Measurements from ENCODE around the gene TMEM214.
A peak's percentile ranks its signal among the peaks of the same experiment; 100 is the strongest.
"Not testable (repeated sequence)": the region's sequence is repeated elsewhere in the genome, so short reads cannot be mapped to it uniquely, and the experiment has no call there.

The TMEM214 gene

DNA sequence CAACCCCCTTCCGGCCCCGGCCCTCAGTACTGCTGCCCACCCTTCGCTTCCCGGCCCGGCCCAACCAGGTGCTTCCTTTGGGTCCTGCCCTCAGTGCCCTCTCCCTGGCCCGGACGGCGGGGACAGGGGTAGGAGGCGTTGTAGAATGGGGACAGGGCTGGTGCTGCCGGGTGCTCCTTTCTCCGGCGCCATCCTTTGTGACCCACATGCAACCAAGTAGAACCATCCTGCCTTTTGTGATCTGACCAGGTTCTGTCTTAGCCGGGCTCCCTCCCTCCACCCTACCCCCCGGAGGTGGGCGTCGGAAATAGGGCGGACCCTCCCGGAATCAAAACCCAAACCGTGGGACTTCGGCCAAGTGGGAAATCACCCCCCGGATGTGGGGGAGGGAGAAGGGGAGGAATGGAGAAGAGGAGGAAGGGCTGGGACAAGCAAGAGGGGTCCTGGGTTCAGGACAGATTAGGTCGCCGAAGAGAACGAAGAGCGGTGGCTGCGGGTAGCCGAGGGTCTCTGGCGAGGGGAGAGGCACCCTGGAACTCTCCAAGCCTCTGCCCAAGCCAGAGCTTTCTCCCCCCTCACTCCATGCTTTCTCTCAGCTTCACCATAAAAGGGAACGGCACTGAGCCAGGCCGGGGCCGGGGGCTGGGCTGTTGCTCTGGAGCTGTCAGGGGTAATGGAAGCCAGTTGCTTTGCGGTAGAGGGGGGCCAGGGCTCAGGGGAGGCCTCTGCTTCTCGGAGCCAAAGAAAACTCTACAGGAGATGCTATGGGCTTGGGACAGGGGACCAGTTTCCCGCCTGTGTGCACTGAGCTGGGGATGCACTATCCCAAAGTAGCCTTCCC is 39.4 kb downstream of the TMEM214 start:
- DNase-seq: peak; percentile 12

DNA sequence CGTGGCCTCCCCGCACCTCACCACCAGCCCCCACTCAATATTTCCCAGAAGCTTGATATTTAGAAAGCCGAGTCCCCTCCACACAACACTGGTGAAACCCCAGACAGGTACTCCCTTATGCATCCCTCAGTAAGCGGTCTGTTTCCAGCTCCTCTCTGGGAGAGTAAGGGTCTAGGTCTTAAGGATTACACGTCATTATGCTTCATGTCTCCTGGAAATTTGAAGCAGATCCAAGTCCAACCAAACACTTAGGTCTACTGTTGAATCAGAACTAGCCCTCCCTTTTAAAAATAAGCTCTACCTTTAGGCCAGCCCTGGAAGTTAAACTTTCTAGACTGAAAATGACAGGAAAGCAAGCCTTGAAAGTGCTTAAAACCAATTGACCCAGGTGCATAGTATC is 40.2 kb downstream of the TMEM214 start:
- DNase-seq: no peak

- DNase-seq: no peak
Observed at GRCh38 chr2:27073782-27074181, 41.0 kb downstream of the TMEM214 start.

GRCh38 chr2:27074738-27075565 is 42.2 kb downstream of the TMEM214 start:
- DNase-seq: peak; percentile 10

DNA sequence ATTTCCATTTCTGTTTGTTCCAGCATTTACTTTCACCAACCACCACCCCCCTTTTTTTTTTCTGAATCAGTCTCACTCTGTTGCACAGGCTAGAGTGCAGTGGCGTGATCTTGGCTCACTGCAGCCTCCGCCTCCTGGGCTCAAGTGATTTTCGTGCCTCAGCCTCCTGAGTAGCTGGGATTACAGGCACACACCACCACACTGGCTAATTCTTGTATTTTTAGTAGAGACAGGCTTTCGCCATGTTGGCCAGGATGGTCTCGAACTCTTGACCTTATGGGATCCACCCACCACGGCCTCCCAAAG is 42.8 kb downstream of the TMEM214 start:
- DNase-seq: not testable (repeated sequence)

GRCh38 chr2:27076323-27076722 is 43.6 kb downstream of the TMEM214 start:
- no peak for DNase-seq

- DNase-seq: no peak
Observed at GRCh38 chr2:27077231-27077630, 44.5 kb downstream of the TMEM214 start.

- DNase-seq: peak; percentile 32
Observed at GRCh38 chr2:27078267-27079194, 45.8 kb downstream of the TMEM214 start, which contains the start of gene EMILIN1. EMILIN1 (plus strand) TSS chr2:27078615; CDS start chr2:27079066, 451 bp downstream.

DNA sequence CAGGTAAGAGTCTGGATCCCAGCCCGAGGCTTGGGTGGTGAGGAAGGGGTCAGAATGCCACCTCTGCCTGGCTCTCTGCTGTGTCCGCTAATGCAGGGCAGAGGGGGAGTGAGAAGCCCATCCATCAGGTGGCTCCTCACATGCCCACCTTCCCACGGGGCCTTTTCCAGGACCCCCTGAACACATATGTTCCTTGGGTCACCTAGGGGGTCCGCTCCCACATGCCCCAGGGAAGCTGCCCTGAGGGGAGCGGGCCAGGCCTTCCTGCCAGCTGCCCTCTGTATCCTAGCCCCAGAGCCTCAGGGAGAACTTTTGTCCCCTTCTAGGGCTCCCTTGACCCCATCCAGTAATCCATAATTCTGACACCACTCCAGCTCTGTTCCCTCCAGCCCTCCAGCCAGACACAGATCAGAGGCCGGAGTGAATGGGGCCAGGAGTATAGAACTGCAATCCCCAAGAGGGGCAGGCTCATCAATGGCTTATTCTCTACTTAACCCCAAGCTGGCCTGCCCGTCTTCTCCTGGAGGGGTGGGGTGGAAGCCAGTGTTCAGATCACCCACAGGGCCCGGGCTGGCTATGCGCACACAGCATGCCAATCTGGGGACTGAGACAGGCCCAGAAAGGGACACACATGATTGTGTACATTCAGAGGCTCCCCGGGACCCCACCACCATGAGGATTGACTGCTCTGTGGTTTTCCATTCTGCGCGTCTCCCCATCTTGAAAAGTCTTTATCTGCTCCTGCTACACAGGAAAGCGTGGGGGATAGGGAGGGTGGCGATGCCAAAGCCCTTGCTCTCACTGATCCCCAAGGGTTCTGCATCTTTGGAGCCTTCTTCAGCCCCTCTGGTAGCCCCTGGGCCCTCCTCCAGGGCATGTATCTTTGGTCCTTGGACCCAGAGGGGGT is 46.7 kb downstream of the TMEM214 start:
- DNase-seq: no peak

GRCh38 chr2:27080140-27080469 is 47.3 kb downstream of the TMEM214 start:
- no peak for DNase-seq

DNA sequence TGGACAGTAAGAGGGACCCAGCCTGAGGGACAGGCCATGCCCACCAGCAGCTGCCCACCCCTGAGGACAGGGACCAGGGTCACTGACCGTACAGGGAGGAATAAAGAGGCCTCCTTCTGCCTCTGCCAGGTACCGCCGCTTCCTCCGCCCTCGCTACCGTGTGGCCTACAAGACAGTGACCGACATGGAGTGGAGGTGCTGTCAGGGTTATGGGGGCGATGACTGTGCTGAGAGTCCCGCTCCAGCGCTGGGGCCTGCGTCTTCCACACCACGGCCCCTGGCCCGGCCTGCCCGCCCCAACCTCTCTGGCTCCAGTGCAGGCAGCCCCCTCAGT is 47.8 kb downstream of the TMEM214 start:
- no peak for DNase-seq

DNA sequence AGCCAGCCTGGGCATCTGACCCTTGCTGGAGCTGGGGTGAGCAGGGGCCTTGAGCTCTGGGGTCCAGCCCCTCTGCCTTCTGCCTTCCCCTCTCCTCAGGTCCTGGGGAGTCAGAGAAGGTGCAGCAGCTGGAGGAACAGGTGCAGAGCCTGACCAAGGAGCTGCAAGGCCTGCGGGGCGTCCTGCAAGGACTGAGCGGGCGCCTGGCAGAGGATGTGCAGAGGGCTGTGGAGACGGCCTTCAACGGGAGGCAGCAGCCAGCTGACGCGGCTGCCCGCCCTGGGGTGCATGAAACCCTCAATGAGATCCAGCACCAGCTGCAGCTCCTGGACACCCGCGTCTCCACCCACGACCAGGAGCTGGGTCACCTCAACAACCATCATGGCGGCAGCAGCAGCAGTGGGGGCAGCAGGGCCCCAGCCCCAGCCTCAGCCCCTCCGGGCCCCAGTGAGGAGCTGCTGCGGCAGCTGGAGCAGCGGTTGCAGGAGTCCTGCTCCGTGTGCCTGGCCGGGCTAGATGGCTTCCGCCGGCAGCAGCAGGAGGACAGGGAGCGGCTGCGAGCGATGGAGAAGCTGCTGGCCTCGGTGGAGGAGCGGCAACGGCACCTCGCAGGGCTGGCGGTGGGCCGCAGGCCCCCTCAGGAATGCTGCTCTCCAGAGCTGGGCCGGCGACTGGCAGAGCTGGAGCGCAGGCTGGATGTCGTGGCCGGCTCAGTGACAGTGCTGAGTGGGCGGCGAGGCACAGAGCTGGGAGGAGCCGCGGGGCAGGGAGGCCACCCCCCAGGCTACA is 49.4 kb downstream of the TMEM214 start:
- DNase-seq: no peak

- DNase-seq: no peak
Observed at GRCh38 chr2:27082773-27083409, 50.1 kb downstream of the TMEM214 start.

DNA sequence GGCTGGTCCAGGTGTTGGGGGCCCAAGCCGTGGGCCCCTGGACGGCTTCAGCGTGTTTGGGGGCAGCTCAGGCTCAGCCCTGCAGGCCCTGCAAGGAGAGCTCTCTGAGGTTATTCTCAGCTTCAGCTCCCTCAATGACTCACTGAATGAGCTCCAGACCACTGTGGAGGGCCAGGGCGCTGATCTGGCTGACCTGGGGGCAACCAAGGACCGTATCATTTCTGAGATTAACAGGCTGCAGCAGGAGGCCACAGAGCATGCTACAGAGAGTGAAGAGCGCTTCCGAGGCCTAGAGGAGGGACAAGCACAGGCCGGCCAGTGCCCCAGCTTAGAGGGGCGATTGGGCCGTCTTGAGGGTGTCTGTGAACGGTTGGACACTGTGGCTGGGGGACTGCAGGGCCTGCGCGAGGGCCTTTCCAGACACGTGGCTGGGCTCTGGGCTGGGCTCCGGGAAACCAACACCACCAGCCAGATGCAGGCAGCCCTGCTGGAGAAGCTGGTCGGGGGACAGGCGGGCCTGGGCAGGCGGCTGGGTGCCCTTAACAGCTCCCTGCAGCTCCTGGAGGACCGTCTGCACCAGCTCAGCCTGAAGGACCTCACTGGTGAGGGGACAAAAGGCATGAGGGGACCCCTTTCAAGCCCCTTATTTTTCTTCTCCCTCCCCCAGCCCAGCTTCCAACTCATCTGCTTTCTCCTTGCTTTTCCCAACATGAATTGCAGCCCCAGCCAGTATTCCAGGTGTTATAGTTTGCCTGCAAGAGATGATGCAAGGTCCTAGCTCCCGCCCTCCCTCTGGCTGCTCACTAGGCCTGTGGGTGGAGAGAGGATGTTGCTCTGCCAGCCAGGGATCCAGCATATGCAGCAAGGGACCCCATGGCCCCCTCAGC is 50.9 kb downstream of the TMEM214 start:
- DNase-seq: no peak

DNA sequence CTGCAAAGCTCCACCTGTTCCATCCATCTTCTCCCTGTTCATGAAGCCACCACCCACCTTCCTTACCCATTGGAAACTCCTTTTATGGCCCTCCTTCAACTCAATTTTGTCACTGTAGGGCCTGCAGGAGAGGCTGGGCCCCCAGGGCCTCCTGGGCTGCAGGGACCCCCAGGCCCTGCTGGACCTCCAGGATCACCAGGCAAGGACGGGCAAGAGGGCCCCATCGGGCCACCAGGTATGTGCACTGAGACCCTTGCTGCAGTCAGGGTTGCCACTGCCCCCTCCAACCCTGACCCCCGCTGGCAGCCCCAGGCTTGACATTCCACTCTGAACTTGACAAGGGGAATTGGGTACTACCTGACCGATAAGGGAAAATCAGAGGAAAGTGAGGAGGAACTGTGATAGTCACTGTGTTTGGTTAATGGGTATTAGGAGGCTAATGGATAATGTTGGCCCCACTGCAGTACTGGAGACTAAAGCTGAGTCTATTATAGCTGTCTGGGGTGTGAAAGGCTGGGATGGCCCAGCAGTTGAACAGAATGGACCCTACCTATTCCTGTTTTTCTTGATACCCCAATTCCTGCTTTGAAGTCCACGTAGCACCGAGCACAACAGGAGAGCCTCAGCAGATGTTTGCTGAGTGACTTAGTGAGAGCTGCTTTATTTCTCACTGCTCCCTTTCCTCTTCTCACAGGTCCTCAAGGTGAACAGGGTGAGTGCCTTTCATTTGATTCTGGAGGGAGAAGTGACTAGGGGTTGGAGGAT is 51.7 kb downstream of the TMEM214 start:
- DNase-seq: no peak

DNA sequence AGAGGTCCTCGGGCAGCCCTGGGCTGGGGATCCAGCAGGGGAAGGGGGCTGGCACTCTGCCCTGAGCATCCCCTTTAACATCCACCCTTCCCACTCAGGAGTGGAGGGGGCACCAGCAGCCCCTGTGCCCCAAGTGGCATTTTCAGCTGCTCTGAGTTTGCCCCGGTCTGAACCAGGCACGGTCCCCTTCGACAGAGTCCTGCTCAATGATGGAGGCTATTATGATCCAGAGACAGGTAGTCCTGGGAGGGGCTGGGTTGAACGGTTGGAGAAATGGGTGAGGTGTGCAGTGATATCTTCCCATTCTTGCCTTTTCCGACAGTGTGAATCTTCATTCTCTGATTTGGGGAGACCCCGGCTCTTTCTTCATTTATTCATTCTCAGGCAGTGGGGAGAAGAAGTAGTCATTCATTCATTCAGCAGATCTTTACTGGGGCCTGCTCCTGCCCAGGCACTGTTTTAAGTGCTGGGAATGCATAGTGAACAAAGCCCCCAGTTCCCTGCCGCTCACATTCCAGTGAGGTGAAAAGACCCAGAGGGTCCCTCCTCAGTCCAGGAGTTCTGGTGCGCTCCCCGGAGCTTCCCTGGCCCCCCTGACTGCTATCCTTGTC is 52.4 kb downstream of the TMEM214 start:
- no peak for DNase-seq

- DNase-seq: peak; percentile 16
Observed at GRCh38 chr2:27085673-27086089, 52.9 kb downstream of the TMEM214 start.

DNA sequence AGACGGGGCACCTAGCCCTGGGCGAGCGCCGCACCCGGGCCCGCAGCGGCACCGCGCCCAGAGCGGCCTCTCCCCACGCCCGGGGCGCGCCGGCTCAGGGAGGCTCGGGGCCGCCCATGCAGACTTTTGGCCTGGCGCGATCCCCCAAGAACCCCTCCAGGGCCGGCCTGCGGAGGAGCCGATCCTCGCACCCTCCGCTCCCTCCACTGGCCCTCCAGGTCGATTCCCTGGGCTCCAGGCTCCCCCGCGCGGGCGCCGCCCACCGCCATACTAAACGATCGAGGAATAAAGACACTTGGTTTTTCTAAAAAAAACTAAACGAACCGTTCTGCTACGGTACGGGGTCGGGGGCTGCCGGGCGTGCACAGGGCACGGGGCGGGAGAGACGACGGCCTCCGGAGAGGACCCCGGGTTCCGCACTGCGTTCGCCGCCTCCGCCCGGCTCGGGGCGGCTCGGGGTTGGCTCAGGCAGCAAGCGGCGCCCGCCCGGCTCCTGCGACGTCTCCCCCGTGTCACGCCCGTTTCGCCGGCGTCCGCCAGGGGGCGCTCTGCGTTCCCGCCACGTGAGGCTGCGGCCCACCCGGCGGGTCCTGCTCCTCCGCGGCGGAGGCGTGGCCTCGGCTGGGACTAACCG is 53.4 kb downstream of the TMEM214 start:
- DNase-seq: peak; percentile 94
